SU-DHL-6 (cell line): ENCODE results near the gene SHROOM2.

Source experiments
- CTCF ChIP-seq: fragments of 200-600 bp; sonication (generic); IDR thresholded peaks from one replicate; pipeline ENCODE4 v1.5.1; 2017; ENCODE audit warnings: antibody characterized with exemption, mild to moderate bottlenecking, low read length, moderate library complexity; ENCODE audit not compliant: insufficient read depth, poor library complexity, severe bottlenecking
- EZH2phosphoT487 ChIP-seq: fragments of 200-600 bp; sonication (generic), shearing (Covaris generic); conservative IDR thresholded peaks from 2 replicates; pipeline ENCODE4 v1.6.1; 2018; ENCODE audit warnings: mild to moderate bottlenecking, antibody characterized with exemption, low read length, moderate library complexity, mixed read lengths

GRCh38 chrX:9738151-9738550 is 48.1 kb upstream of the SHROOM2 start:
- TF ChIP-seq CTCF (no peak), EZH2phosphoT487 (no peak)
